K562 (cell line): ENCODE data around the gene GLB1L3. TPM values are rescaled to one million over a fixed set of nuclear protein-coding genes. Genes with fewer than 3 reads are reported as not detected.

Source experiments
- ATAC-seq: fragments of 200-7000 bp; cut with Tn5 transposase; 3 replicates; pipeline ENCODE4 v1.9.1; 2020; ENCODE audit warnings: moderate library complexity
- BruUV-seq: library from RNA; stranded (reverse); fragments of 400-500 nt; replicated peaks from 2 replicates; lab custom pipeline; 2021; lab: Mats Ljungman, UMichigan
- CTCF ChIA-PET: fragments of 300-600 bp; formaldehyde crosslinking; extraction: SDS; loops from one replicate; lab custom pipeline; 2021; ENCODE audit warnings: low intra/inter-chr PET ratio; lab: Yijun Ruan, JAX
- POLR2A ChIA-PET: fragments of 300-600, 350-650 bp; sonication (Branson Sonifier 250); formaldehyde crosslinking; extraction: SDS; loops from one replicate; lab custom pipeline; 2021; ENCODE audit warnings: antibody characterized with exemption, inconsistent platforms; lab: Yijun Ruan, JAX
- DNase-seq, 4 experiments: peaks; one replicate each; pipeline versions ENCODE4 v3.0.0 to v3.0.0-alpha.2; 2011 to 2018; ENCODE audit warnings: low spot score in 3 of 4, mixed read lengths in 3 of 4; ENCODE audit errors: extremely low read depth in 1 of 4
- FAIRE-seq: peaks from 2 replicates; lab custom pipeline; 2011; peaks lifted over from hg19 to GRCh38; lab: Jason Lieb, UNC
- H2AFZ ChIP-seq: 2 replicates; pipeline ENCODE4 v1.6.0; 2011; ENCODE audit warnings: low read depth, low read length, control low read depth, inconsistent platforms
- H3K27ac ChIP-seq: fragments of 200-600 bp; 3 replicates; pipeline ENCODE4 v1.8.0; 2011; ENCODE audit warnings: low read depth, mild to moderate bottlenecking, control low read depth, inconsistent platforms, low read length, moderate library complexity, mixed read lengths; ENCODE audit errors: extremely low read depth
- H3K27me3 ChIP-seq, 2 experiments: fragments of 300-600 bp in 1 of 2; 2 replicates in 1 of 2; 3 replicates in 1 of 2; pipeline versions ENCODE4 v1.6.0 to v1.8.0; 2011; ENCODE audit warnings: inconsistent platforms in 2 of 2, low read length in 2 of 2, mild to moderate bottlenecking in 1 of 2, mixed read lengths in 1 of 2, moderate library complexity in 1 of 2; ENCODE audit not compliant: control insufficient read depth in 2 of 2, insufficient read depth in 2 of 2
- H3K36me3 ChIP-seq: fragments of 300-600 bp; 3 replicates; pipeline ENCODE4 v1.8.0; 2011; ENCODE audit warnings: mild to moderate bottlenecking, low read length, inconsistent platforms; ENCODE audit not compliant: control insufficient read depth, insufficient read depth
- H3K4me1 ChIP-seq, 2 experiments: fragments of 200-600 bp in 1 of 2; replicated peaks in 1 of 2; 2 replicates in 1 of 2; 3 replicates in 1 of 2; pipeline versions ENCODE4 v1.5.1 to v1.8.0; 2011; ENCODE audit warnings: inconsistent platforms in 2 of 2, low read length in 2 of 2, mild to moderate bottlenecking in 1 of 2, mixed read lengths in 1 of 2, moderate library complexity in 1 of 2; ENCODE audit not compliant: control insufficient read depth in 2 of 2, insufficient read depth in 2 of 2
- H3K4me2 ChIP-seq: 2 replicates; pipeline ENCODE4 v1.6.1; 2011; ENCODE audit warnings: low read length, control low read depth, inconsistent platforms, mixed read lengths; ENCODE audit not compliant: insufficient read depth
- H3K4me3 ChIP-seq: fragments of 200-600 bp; sonication (generic), shearing (Covaris generic); 2 replicates; pipeline ENCODE4 v1.5.1; 2016; ENCODE audit warnings: control low read depth, inconsistent platforms
- H3K79me2 ChIP-seq: fragments of 200-600 bp; 3 replicates; pipeline ENCODE4 v1.8.0; 2011; ENCODE audit warnings: low read length, inconsistent platforms; ENCODE audit not compliant: control insufficient read depth, insufficient read depth
- H3K9ac ChIP-seq, 2 experiments: 2 replicates each; pipeline versions ENCODE4 v1.6.0 to v1.6.1; 2011; ENCODE audit warnings: low read depth in 2 of 2, low read length in 2 of 2, control low read depth in 1 of 2, inconsistent platforms in 1 of 2, mild to moderate bottlenecking in 1 of 2, mixed read lengths in 1 of 2; ENCODE audit not compliant: insufficient read depth in 1 of 2
- H3K9me1 ChIP-seq: one replicate; pipeline ENCODE4 v1.6.0; 2011; ENCODE audit warnings: inconsistent platforms, mild to moderate bottlenecking, low read length, moderate library complexity; ENCODE audit not compliant: control insufficient read depth, insufficient read depth
- H3K9me3 ChIP-seq: replicated peaks from 2 replicates; pipeline ENCODE4 v1.5.1; 2011; ENCODE audit warnings: low read depth, low read length, inconsistent platforms; ENCODE audit not compliant: control insufficient read depth, insufficient read depth
- H4K20me1 ChIP-seq: replicated peaks from 2 replicates; pipeline ENCODE4 v1.6.1; 2011; ENCODE audit warnings: low read length, inconsistent platforms, mixed read lengths; ENCODE audit not compliant: control insufficient read depth, insufficient read depth
- CBX8 ChIP-seq: fragments of 200-600 bp; sonication (generic); IDR thresholded peaks from 2 replicates; pipeline ENCODE4 v1.6.1; 2012; ENCODE audit warnings: borderline replicate concordance, mixed run types, low read depth, mild to moderate bottlenecking, moderate library complexity, mixed read lengths, low read length, control low read depth, inconsistent platforms; ENCODE audit not compliant: poor library complexity, severe bottlenecking; ENCODE audit errors: extremely low read depth
- CTCF ChIP-seq, 3 experiments: IDR thresholded peaks in 2 of 3; conservative IDR thresholded peaks in 1 of 3; 2 replicates each; pipeline ENCODE4 v1.5.1; 2011 to 2012; ENCODE audit warnings: low read length in 3 of 3, mild to moderate bottlenecking in 3 of 3, control low read depth in 2 of 3, improper control_type of control experiment in 1 of 3, inconsistent platforms in 1 of 3, low read depth in 1 of 3, mixed read lengths in 1 of 3, moderate library complexity in 1 of 3; ENCODE audit not compliant: insufficient read depth in 2 of 3
- ESRRA ChIP-seq: fragments of 450-650 bp; IDR thresholded peaks from 2 replicates; pipeline ENCODE4 v1.6.1; 2014; ENCODE audit warnings: low read depth, mild to moderate bottlenecking, moderate library complexity, borderline replicate concordance
- ETS2 ChIP-seq: IDR thresholded peaks from 2 replicates; pipeline ENCODE4 v1.6.1; 2016; ENCODE audit warnings: borderline replicate concordance, missing genetic modification characterization, mild to moderate bottlenecking, moderate library complexity, missing compliant biosample characterization; ENCODE audit not compliant: poor library complexity, severe bottlenecking
- HLTF ChIP-seq: fragments of 450-650 bp; IDR thresholded peaks from 2 replicates; pipeline ENCODE4 v1.6.1; 2016
- MAX ChIP-seq: sonication (generic); formaldehyde crosslinking; IDR thresholded peaks from 2 replicates; pipeline ENCODE4 v1.9.0; 2022; ENCODE audit warnings: mild to moderate bottlenecking, missing genetic modification reagents
- MYBL2 ChIP-seq, 2 experiments: fragments of 450-650 bp in 1 of 2; sonication (generic) in 1 of 2; formaldehyde crosslinking in 1 of 2; IDR thresholded peaks; 2 replicates each; pipeline versions ENCODE4 v1.6.1 to v1.8.1; 2017 to 2022; ENCODE audit warnings: borderline replicate concordance in 1 of 2, inconsistent platforms in 1 of 2, low read depth in 1 of 2, mild to moderate bottlenecking in 1 of 2, missing genetic modification reagents in 1 of 2, moderate library complexity in 1 of 2
- PCBP1 ChIP-seq: fragments of 200-400 bp; formaldehyde crosslinking; IDR thresholded peaks from 2 replicates; pipeline ENCODE4 v1.6.1; 2018; ENCODE audit warnings: mild to moderate bottlenecking, low read depth, low read length; ENCODE audit not compliant: poor library complexity, severe bottlenecking
- RBM39 ChIP-seq: fragments of 200-400 bp; formaldehyde crosslinking; optimal IDR thresholded peaks from 2 replicates; pipeline ENCODE3; 2018; ENCODE audit warnings: low read depth, low read length
- TBP ChIP-seq: optimal IDR thresholded peaks from 2 replicates; pipeline ENCODE3; 2011; ENCODE audit warnings: low read depth, low read length, improper control_type of control experiment
- ZBTB49 ChIP-seq: sonication (generic); formaldehyde crosslinking; IDR thresholded peaks from 2 replicates; pipeline ENCODE4 v1.8.0; 2022; ENCODE audit warnings: missing genetic modification reagents, mild to moderate bottlenecking, borderline replicate concordance
- ZNF347 ChIP-seq: fragments of 450-650 bp; formaldehyde crosslinking; IDR thresholded peaks from 2 replicates; pipeline ENCODE4 v1.4.0; 2020; ENCODE audit warnings: low read depth, mild to moderate bottlenecking, moderate library complexity
- ZNF764 ChIP-seq: fragments of 250-450 bp; sonication (Bioruptor Pico); IDR thresholded peaks from 2 replicates; pipeline ENCODE4 v1.4.0; 2020; ENCODE audit warnings: low read depth, mild to moderate bottlenecking, moderate library complexity
- WGBS: fragments of 100-300 bp; shearing (Covaris generic); methylation state at CpG from one replicate; pipeline ENCODE4 v1.1.6; 2016; ENCODE audit warnings: low coverage, mixed read lengths; ENCODE audit not compliant: insufficient coverage; ENCODE audit errors: missing lambda C conversion rate; 5-methylcytosine and 5-hydroxymethylcytosine counted together
- in situ Hi-C: fragments of 300-500 bp; cut with MboI; formaldehyde crosslinking; loops from 4 replicates; pipeline ENCODE4 v1.15.0; 2018; ENCODE audit warnings: inconsistent platforms, mixed read lengths
- intact Hi-C: fragments of 100-400 bp; cut with micrococcal nuclease; formaldehyde crosslinking; loops from 2 replicates; pipeline ENCODE4 v1.14.2; 2022
- polyA plus RNA-seq, 8 experiments: library from polyadenylated mRNA; depleted of rRNA in 4 of 8; stranded (reverse) in 5 of 8; unstranded in 3 of 8; fragments of >200 nt; fragmentation: Nextera tagmentation in 2 of 8; fragmentation: Illumina TruSeq in 1 of 8; extraction: Ambion mirVana in 2 of 8; extraction: Trizol in 1 of 8; gene quantifications; 2 replicates each; pipeline versions ENCODE4 v1.2.1 to v1.2.3, GENCODE V29; 2011 to 2014; ENCODE audit warnings: inconsistent platforms in 1 of 8, missing spikeins in 1 of 8
- total RNA-seq, 7 experiments: library from RNA; depleted of rRNA in 6 of 7; stranded (reverse); fragments of >200 nt in 6 of 7; fragmentation: Illumina TruSeq in 2 of 7; extraction: Trizol in 2 of 7; gene quantifications; 2 replicates each; pipeline versions ENCODE4 v1.2.1 to v1.2.3, GENCODE V29; 2011 to 2021; ENCODE audit warnings: low replicate concordance in 1 of 7

Gene GLB1L3
- total and polyA plus RNA-seq, 9 of the 15 experiments (the other 6 are each of a cell fraction or from before 2014, with no cell fraction given), result 0.18 to 3.3 (median 0.49) TPM

DNA sequence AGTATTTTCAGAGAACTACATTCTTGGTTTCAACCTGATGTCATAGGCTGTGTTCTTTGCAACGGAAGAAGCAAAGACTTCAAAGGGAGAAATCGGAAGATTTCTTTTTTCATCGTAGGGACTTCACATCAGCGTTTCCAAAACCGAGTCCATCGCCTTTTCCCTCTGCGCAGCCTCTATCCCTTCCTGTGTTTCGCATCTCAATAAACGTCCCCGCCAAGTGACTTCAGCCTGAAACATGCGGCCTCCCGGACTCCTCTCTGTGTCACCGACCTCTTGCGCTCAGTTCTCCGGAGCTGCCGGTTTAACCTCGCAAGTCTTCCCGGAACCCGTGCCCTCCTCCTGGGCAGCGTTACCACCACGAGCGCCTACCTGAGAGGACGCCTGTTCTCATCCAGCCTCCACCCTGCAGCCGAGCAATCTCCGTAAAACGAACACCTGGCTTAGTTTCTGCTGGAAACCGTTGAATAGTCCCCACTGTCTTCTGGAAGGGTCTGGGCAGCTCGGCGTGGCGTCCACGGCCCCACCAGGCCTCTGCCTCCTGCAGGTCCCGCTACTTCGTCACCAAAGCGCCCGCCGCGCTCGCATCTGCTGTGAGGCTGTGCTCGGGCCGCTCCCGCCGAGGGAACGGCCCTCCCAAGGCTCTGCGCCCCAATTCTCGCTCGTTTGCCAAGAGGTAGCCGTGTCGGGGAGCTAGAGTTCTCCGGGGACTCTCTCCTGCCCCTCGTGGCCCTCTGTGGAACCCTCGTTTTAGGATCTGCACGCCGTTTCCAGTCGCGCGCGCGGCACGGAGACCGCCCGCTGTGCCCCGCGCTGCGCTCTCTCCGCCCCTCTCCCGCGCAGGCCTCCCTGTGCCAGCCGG lies at the start of gene GLB1L3 (continued):
- peak; percentile 26 to 43 (median 36); a peak in 2 of 6 replicates for TF ChIP-seq CTCF (IDR thresholded peaks at IDR 0.05 in 2 of 3, conservative IDR thresholded peaks at IDR 0.05 in 1 of 3; ENCODE audit: insufficient read depth in 2 of 3, low read depth in 1 of 3, low read length in 3 of 3)
- TF ChIP-seq CBX8, result peak; percentile 83
- TF ChIP-seq, all 486 proteins: peak for 7

GRCh38 chr11:134226806-134227325 lies 49.3 kb upstream of the GLB1L3 start:
- FAIRE-seq, result no peak
- Histone ChIP-seq H3K4me1 (peaks cover 16 to 44% of the 10 kb centered on the region in 2 experiments; a peak in 4 of 5 replicates), H3K27ac (no peak overlapping the region), H2AFZ (no peak overlapping the region), H3K36me3 (peaks cover 38% of the 10 kb centered on the region), H3K4me3 (no peak overlapping the region), H3K9me1 (peaks cover 5% of the 10 kb centered on the region), H3K27me3 (no peaks in the 10 kb centered on the region), H3K9ac (peak overlapping the region; percentile 32 to 98; a peak in 2 of 4 replicates), H3K4me2 (peak overlapping the region; percentile 24; the same call in 1 of the 2 replicates), H4K20me1 (peaks cover 3% of the 10 kb centered on the region; the same call in 1 of the 2 replicates), H3K79me2 (peaks cover 91% of the 10 kb centered on the region), H3K9me3 (no peaks in the 10 kb centered on the region)
- ATAC-seq, result no peak
- intact Hi-C loops, result no loop called here
- no peak for DNase-seq
- BruUV-seq, result no TSS peak
- in situ Hi-C loops, result no loop called here
- WGBS, result 77% methylated on average over 5 of the region's 5 CpGs
- CTCF ChIA-PET, result no interaction called here
- POLR2A ChIA-PET, result no interaction called here
- TF ChIP-seq ESRRA (no peak), TBP (no peak), ZNF347 (CRISPR knock-in tag) (no peak), ETS2 (tag) (no peak), MYBL2 (IDR thresholded peaks at IDR 0.05; ENCODE audit: low read depth) (no peak), MYBL2 (CRISPR knock-in tag; IDR thresholded peaks at IDR 0.05; ENCODE audit: borderline replicate concordance) (no peak), RBM39 (no peak), ZNF764 (CRISPR knock-in tag) (no peak), PCBP1 (no peak), MAX (CRISPR knock-in tag) (no peak), ZBTB49 (CRISPR knock-in tag) (no peak), HLTF (no peak)
